SK-N-SH (cell line): Measurements from ENCODE around the gene PLAGL2. TPM values are rescaled to one million over a fixed set of nuclear protein-coding genes. Genes with fewer than 3 reads are reported as not detected.

Experiments used
- CTCF ChIA-PET: fragments of 300-600, 350-600 bp; formaldehyde crosslinking; extraction: SDS; loops from one replicate; lab custom pipeline; 2021; lab: Yijun Ruan, JAX
- POLR2A ChIA-PET: fragments of 350-600 bp; sonication (Branson Sonifier 250); formaldehyde crosslinking; extraction: SDS; loops from one replicate; lab custom pipeline; 2020; ENCODE audit warnings: antibody characterized with exemption, inconsistent platforms; lab: Yijun Ruan, JAX
- DNase-seq: peaks from one replicate; pipeline ENCODE4 v3.0.0; 2012
- H2AFZ ChIP-seq: fragments of 200-600 bp; sonication (generic); 2 replicates; pipeline ENCODE4 v1.8.1; 2016; ENCODE audit warnings: antibody characterized with exemption, mild to moderate bottlenecking, low read depth
- H3F3A ChIP-seq: fragments of 200-600 bp; sonication (generic); replicated peaks from 2 replicates; pipeline ENCODE3; 2016; ENCODE audit warnings: antibody characterized with exemption, mild to moderate bottlenecking; ENCODE audit not compliant: insufficient read depth
- H3K27ac ChIP-seq, 2 experiments: fragments of 200-500 bp in 1 of 2; fragments of 200-600 bp in 1 of 2; sonication (Bioruptor generic) in 1 of 2; sonication (generic), shearing (Covaris generic) in 1 of 2; 2 replicates each; pipeline versions ENCODE4 v1.5.1 to v1.6.1; 2014 to 2016; ENCODE audit warnings: low read depth in 2 of 2, inconsistent platforms in 1 of 2, low read length in 1 of 2, mild to moderate bottlenecking in 1 of 2, mixed read lengths in 1 of 2
- H3K27me3 ChIP-seq: fragments of 200-600 bp; sonication (generic), shearing (Covaris generic); 2 replicates; pipeline ENCODE4 v1.6.1; 2016; ENCODE audit warnings: mixed run types; ENCODE audit not compliant: insufficient read depth
- H3K36me3 ChIP-seq, 2 experiments: fragments of 200-500 bp in 1 of 2; fragments of 200-600 bp in 1 of 2; sonication (Bioruptor generic) in 1 of 2; sonication (generic) in 1 of 2; replicated peaks in 1 of 2; 2 replicates each; pipeline versions ENCODE3 to v1.5.1; 2014 to 2016; ENCODE audit warnings: low read length in 1 of 2, mild to moderate bottlenecking in 1 of 2; ENCODE audit not compliant: insufficient read depth in 2 of 2, control insufficient read depth in 1 of 2
- H3K4me1 ChIP-seq, 2 experiments: fragments of 200-500 bp in 1 of 2; fragments of 200-600 bp in 1 of 2; sonication (Bioruptor generic) in 1 of 2; sonication (generic), shearing (Covaris generic) in 1 of 2; 2 replicates each; pipeline versions ENCODE4 v1.5.1 to v1.6.1; 2014 to 2016; ENCODE audit warnings: low read depth in 1 of 2, low read length in 1 of 2, mixed run types in 1 of 2; ENCODE audit not compliant: insufficient read depth in 2 of 2, control insufficient read depth in 1 of 2
- H3K4me2 ChIP-seq: fragments of 200-600 bp; sonication (generic), shearing (Covaris generic); 2 replicates; pipeline ENCODE4 v1.6.1; 2017; ENCODE audit warnings: mixed run types
- H3K4me3 ChIP-seq, 2 experiments: fragments of 200-500 bp in 1 of 2; fragments of 200-600 bp in 1 of 2; sonication (Bioruptor generic) in 1 of 2; sonication (generic), shearing (Covaris generic) in 1 of 2; 2 replicates each; pipeline versions ENCODE4 v1.5.1 to v1.8.1; 2014 to 2016; ENCODE audit warnings: low read depth in 2 of 2, inconsistent platforms in 1 of 2, low read length in 1 of 2, mild to moderate bottlenecking in 1 of 2, mixed read lengths in 1 of 2, moderate library complexity in 1 of 2
- H3K79me2 ChIP-seq: fragments of 200-600 bp; sonication (generic); 2 replicates; pipeline ENCODE4 v1.8.1; 2017; ENCODE audit warnings: mild to moderate bottlenecking; ENCODE audit not compliant: insufficient read depth
- H3K9ac ChIP-seq: fragments of 200-600 bp; sonication (generic); 2 replicates; pipeline ENCODE4 v1.6.1; 2017; ENCODE audit warnings: mixed run types
- H3K9me2 ChIP-seq: fragments of 200-600 bp; sonication (generic); 2 replicates; pipeline ENCODE4 v1.6.1; 2017; ENCODE audit warnings: mixed run types
- H3K9me3 ChIP-seq: fragments of 200-600 bp; sonication (generic); 2 replicates; pipeline ENCODE4 v1.6.1; 2017; ENCODE audit warnings: mixed run types, mild to moderate bottlenecking, moderate library complexity
- H4K20me1 ChIP-seq: fragments of 200-600 bp; sonication (generic); 2 replicates; pipeline ENCODE4 v1.6.1; 2017; ENCODE audit warnings: mild to moderate bottlenecking, mixed run types; ENCODE audit not compliant: insufficient read depth
- CTCF ChIP-seq: fragments of 200-600 bp; sonication (generic); IDR thresholded peaks from 2 replicates; pipeline ENCODE4 v1.6.1; 2017; ENCODE audit warnings: antibody characterized with exemption, mild to moderate bottlenecking, moderate library complexity
- ELF1 ChIP-seq: IDR thresholded peaks from 2 replicates; pipeline ENCODE4 v1.4.0; 2012
- FOXJ3 ChIP-seq: sonication (generic); formaldehyde crosslinking; IDR thresholded peaks from 2 replicates; pipeline ENCODE4 v1.5.1; 2020; ENCODE audit warnings: mild to moderate bottlenecking, missing genetic modification reagents
- FOXM1 ChIP-seq: IDR thresholded peaks from 2 replicates; pipeline ENCODE4 v1.4.0; 2012; ENCODE audit warnings: low read depth, mild to moderate bottlenecking
- GABPA ChIP-seq: IDR thresholded peaks from 2 replicates; pipeline ENCODE4 v1.4.0; 2012; ENCODE audit warnings: low read depth, mild to moderate bottlenecking
- GATA2 ChIP-seq: sonication (generic); formaldehyde crosslinking; IDR thresholded peaks from 2 replicates; pipeline ENCODE4 v1.5.0; 2020; ENCODE audit warnings: mild to moderate bottlenecking, missing genetic modification reagents
- IRF3 ChIP-seq: fragments of 150-350 bp; IDR thresholded peaks from 2 replicates; pipeline ENCODE4 v1.6.1; 2016; ENCODE audit warnings: mild to moderate bottlenecking, low read depth, low read length
- JUND ChIP-seq: IDR thresholded peaks from 2 replicates; pipeline ENCODE4 v1.4.0; 2012
- NRF1 ChIP-seq: IDR thresholded peaks from 2 replicates; pipeline ENCODE4 v1.6.1; 2012; ENCODE audit warnings: low read depth, mild to moderate bottlenecking, low read length
- RAD21 ChIP-seq: IDR thresholded peaks from 2 replicates; pipeline ENCODE4 v1.6.1; 2012; ENCODE audit warnings: mild to moderate bottlenecking, low read length
- RCOR1 ChIP-seq: fragments of 150-350 bp; IDR thresholded peaks from 2 replicates; pipeline ENCODE4 v1.6.1; 2017; ENCODE audit warnings: antibody characterized with exemption, low read length
- RFX5 ChIP-seq: IDR thresholded peaks from 2 replicates; pipeline ENCODE4 v1.6.1; 2012; ENCODE audit warnings: mild to moderate bottlenecking, improper control_type of control experiment, low read length
- RXRA ChIP-seq: IDR thresholded peaks from 2 replicates; pipeline ENCODE4 v1.4.0; 2012; ENCODE audit warnings: low read depth, mild to moderate bottlenecking, borderline replicate concordance
- SIN3A ChIP-seq: IDR thresholded peaks from 2 replicates; pipeline ENCODE4 v1.6.1; 2012; ENCODE audit warnings: low read depth, mild to moderate bottlenecking, low read length, moderate library complexity, borderline replicate concordance
- USF2 ChIP-seq: fragments of 150-350 bp; IDR thresholded peaks from 2 replicates; pipeline ENCODE4 v1.6.1; 2017; ENCODE audit warnings: antibody characterized with exemption, low read length, low read depth, borderline replicate concordance
- WGBS: methylation state at CpG from one replicate; pipeline ENCODE4 v1.1.6; 2017; ENCODE audit warnings: low lambda C conversion rate; 5-methylcytosine and 5-hydroxymethylcytosine counted together
- polyA plus RNA-seq, 3 experiments: library from polyadenylated mRNA; depleted of rRNA; stranded (reverse); fragments of >200 nt; gene quantifications; 2 replicates each; pipeline ENCODE4 v1.2.3, GENCODE V29; 2012

Gene PLAGL2
- polyA plus RNA-seq, 1 of the 3 experiments (the other 2 are of a cell fraction), result 4.0 TPM

- POLR2A ChIA-PET, result no interaction called here
- H3K27me3 ChIP-seq, result no peaks in the 10 kb centered on the region
- TF ChIP-seq SIN3A, result no peak
- no peak for TF ChIP-seq JUND
- no peak for TF ChIP-seq NRF1
- no peak for TF ChIP-seq FOXJ3
- no peak for TF ChIP-seq GABPA
- H3K27ac ChIP-seq, result no peak overlapping the region
- H3F3A ChIP-seq, result no peaks in the 10 kb centered on the region
- H3K36me3 ChIP-seq, result peaks cover 20 to 61% of the 10 kb centered on the region in 2 experiments
- H3K9me3 ChIP-seq, result no peaks in the 10 kb centered on the region
- no peak overlapping the region for H2AFZ ChIP-seq
- no peak overlapping the region for H3K4me2 ChIP-seq
- 96% methylated on average over 4 of the region's 4 CpGs for WGBS
- no peak overlapping the region for H3K4me3 ChIP-seq
- H3K4me1 ChIP-seq, result no peaks in the 10 kb centered on the region
- no peaks in the 10 kb centered on the region for H4K20me1 ChIP-seq
- H3K79me2 ChIP-seq, result no peaks in the 10 kb centered on the region
- CTCF ChIA-PET, result interaction anchor here (0.7 to 0.9 kb wide), 2 partner anchors 9 to 408 kb away, joined by 3 read pairs; no protein-coding TSS in a partner anchor
- DNase-seq, result no peak
- no peak overlapping the region for H3K9ac ChIP-seq
- no peaks in the 10 kb centered on the region for H3K9me2 ChIP-seq
Observed at GRCh38 chr20:32231847-32232246, 24.3 kb upstream of the PLAGL2 start.

- ChIA-PET CTCF (no interaction called here), POLR2A (no interaction called here)
Observed at GRCh38 chr20:32231245-32231644, 23.7 kb upstream of the PLAGL2 start.

More at GRCh38 chr20:32231245-32231644, 23.7 kb upstream of the PLAGL2 start:
- Histone ChIP-seq H3K4me2 (no peak overlapping the region), H3K9ac (no peak overlapping the region), H3K4me1 (no peaks in the 10 kb centered on the region), H3K36me3 (peaks cover 20 to 61% of the 10 kb centered on the region in 2 experiments), H2AFZ (no peak overlapping the region), H3F3A (no peaks in the 10 kb centered on the region), H3K79me2 (no peaks in the 10 kb centered on the region), H3K27ac (no peak overlapping the region), H3K9me3 (no peaks in the 10 kb centered on the region), H3K27me3 (no peaks in the 10 kb centered on the region), H3K9me2 (no peaks in the 10 kb centered on the region), H3K4me3 (no peak overlapping the region), H4K20me1 (no peaks in the 10 kb centered on the region)
- DNase-seq, result no peak
- WGBS, result 99% methylated on average over 4 of the region's 4 CpGs
- TF ChIP-seq RCOR1, result no peak
- no peak for TF ChIP-seq RAD21
- no peak for TF ChIP-seq IRF3
- TF ChIP-seq GATA2 (CRISPR knock-in tag), result no peak
- TF ChIP-seq RXRA, result no peak
- no peak for TF ChIP-seq ELF1
- TF ChIP-seq CTCF, result no peak
- no peak for TF ChIP-seq FOXM1
- TF ChIP-seq USF2, result no peak
- no peak for TF ChIP-seq RFX5
